ENCODE results near the gene ZBTB14. TPM values are rescaled to one million over a fixed set of nuclear protein-coding genes. Genes with fewer than 3 reads are reported as not detected.

ZBTB14 gene
- total RNA-seq, 1 donor from 2014 or later: 14.3 TPM

- no peak overlapping the region for H3K4me3 ChIP-seq (ENCODE audit: low read depth, low read length)
- no peak for TF ChIP-seq CTCF (conservative IDR thresholded peaks at IDR 0.05; ENCODE audit: low read depth, low read length)
- DNase-seq (ENCODE audit: low read depth): no peak
These were observed 5.0 kb upstream of the ZBTB14 start for GRCh38 chr18:5300476-5301010.

- TF ChIP-seq CTCF (conservative IDR thresholded peaks at IDR 0.05; ENCODE audit: low read depth, low read length): no peak
- no peak for DNase-seq (ENCODE audit: low read depth)
- no peak overlapping the region for H3K4me3 ChIP-seq (ENCODE audit: low read depth, low read length)
These were observed 2.8 kb upstream of the ZBTB14 start for GRCh38 chr18:5298156-5298852.

- H3K4me3 ChIP-seq (ENCODE audit: low read depth, low read length): no peak overlapping the region
- no peak for TF ChIP-seq CTCF (conservative IDR thresholded peaks at IDR 0.05; ENCODE audit: low read depth, low read length)
These were observed 2.1 kb upstream of the ZBTB14 start for GRCh38 chr18:5297597-5297996.

DNA sequence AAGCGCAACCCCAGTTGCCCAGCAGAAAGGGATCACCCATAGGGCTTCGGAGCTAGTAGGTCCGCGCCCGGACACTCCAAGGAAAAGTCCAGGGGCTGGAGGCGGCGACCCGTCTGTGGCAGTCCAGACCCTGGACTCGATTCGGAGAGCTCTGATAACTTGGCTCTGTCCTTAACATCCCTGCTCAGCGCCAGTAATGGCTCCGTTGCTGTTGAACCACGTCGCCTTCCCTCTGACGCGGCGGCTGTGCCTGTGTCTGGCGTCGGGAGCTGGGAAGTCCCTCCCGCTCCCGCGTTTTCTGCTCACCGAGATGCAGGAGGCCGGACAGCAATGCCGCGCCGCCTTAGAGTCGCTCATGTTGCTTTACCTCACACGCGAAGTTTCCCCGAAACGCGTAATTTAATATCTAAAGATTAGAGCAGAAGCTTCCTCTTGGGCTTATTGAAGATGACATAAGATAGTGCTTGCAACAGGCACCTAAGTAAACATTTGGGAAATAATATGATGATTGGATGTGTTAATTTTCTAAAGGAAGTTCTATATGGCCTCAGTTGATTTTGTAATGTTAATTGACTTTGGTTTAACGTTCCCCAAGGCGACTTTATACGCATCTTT is 1.3 kb upstream of the ZBTB14 start:
- H3K4me3 ChIP-seq (ENCODE audit: low read depth, low read length): peak overlapping the region; percentile 77
- no peak for TF ChIP-seq CTCF (conservative IDR thresholded peaks at IDR 0.05; ENCODE audit: low read depth, low read length)
- peak; percentile 45 for DNase-seq (ENCODE audit: low read depth)

More at GRCh38 chr18:5297597-5297996, 2.1 kb upstream of the ZBTB14 start:
- no peak for DNase-seq (ENCODE audit: low read depth)

DNA sequence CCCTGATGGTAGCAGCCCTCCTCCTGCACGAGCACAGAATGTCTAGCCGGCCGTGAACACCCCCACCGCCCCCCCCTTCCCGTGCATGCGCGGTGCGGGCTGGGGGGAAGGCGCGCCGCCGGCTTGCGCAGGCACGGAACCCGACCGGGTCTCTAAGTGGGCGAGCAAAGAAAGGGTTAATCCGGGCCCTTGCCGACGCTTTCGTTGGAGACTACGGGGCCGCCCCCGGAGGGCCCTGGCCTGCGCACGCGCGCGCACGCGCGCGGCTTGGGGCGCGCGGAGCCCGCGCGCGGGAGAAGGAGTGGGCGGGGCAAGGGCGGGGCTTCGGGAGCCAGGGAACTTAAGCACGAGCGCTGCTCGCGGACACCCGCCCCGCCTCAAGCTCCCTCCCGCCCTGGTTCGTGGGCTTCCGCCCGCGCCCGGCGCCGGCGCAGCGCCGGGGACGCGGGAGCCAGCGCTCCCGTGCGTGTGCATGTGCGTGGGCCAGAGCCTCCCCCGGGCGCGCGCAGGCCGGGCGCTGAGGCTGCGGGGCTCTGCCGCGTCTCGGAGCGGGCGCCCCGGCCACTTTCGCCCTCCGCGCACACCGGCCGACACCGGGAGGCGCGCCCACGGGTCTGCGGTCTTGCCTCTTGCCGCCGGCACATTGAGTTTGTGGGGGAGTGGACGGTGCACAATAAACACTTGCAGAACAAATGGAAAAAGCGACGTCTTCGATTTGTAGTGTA is 617 bp upstream of the ZBTB14 start:
- peak overlapping the region; percentile 77 for H3K4me3 ChIP-seq (ENCODE audit: low read depth, low read length)
- peak; percentile 52 for DNase-seq (ENCODE audit: low read depth)
- no peak for TF ChIP-seq CTCF (conservative IDR thresholded peaks at IDR 0.05; ENCODE audit: low read depth, low read length)

- H3K4me3 ChIP-seq (ENCODE audit: low read depth, low read length): peak overlapping the region; percentile 92
- no peak for DNase-seq (ENCODE audit: low read depth)
- no peak for TF ChIP-seq CTCF (conservative IDR thresholded peaks at IDR 0.05; ENCODE audit: low read depth, low read length)
These were observed 882 bp downstream of the ZBTB14 start for GRCh38 chr18:5294457-5295230.
